AG04450 (cell line): ENCODE results near the gene MFSD2A. TPM values are rescaled to one million over a fixed set of nuclear protein-coding genes. Genes with fewer than 3 reads are reported as not detected.
A peak's percentile ranks its signal among the peaks of the same experiment; 100 is the strongest.

ENCODE experiments used
- CTCF ChIA-PET: fragments of 300-600, 350-600 bp; formaldehyde crosslinking; extraction: SDS; loops from one replicate; lab custom pipeline; 2022; ENCODE audit warnings: antibody characterized with exemption, inconsistent platforms; lab: Charles Lee
- POLR2A ChIA-PET: fragments of 350-600 bp; formaldehyde crosslinking; extraction: SDS; loops from one replicate; lab custom pipeline; 2021; ENCODE audit warnings: antibody characterized with exemption, inconsistent platforms; lab: Yijun Ruan, JAX
- DNase-seq: peaks from one replicate; pipeline ENCODE4 v3.0.0-alpha.2; 2011; ENCODE audit warnings: low read depth, low spot score
- H3K27ac ChIP-seq: one replicate; pipeline ENCODE4 v1.5.1; 2012; ENCODE audit warnings: low read depth, low read length, control low read depth
- H3K27me3 ChIP-seq: one replicate; pipeline ENCODE4 v1.6.0; 2012; ENCODE audit warnings: low read length; ENCODE audit not compliant: control insufficient read depth, insufficient read depth
- H3K4me3 ChIP-seq: 2 replicates; pipeline ENCODE4 v1.5.1; 2011; ENCODE audit warnings: mild to moderate bottlenecking, low read depth, low read length, control low read depth
- H3K9me3 ChIP-seq: 2 replicates; pipeline ENCODE4 v1.5.1; 2012; ENCODE audit warnings: low read length; ENCODE audit not compliant: control insufficient read depth, insufficient read depth
- polyA plus RNA-seq: library from polyadenylated mRNA; depleted of rRNA; stranded (reverse); fragments of >200 nt; gene quantifications from 2 replicates; pipeline ENCODE4 v1.2.3, GENCODE V29; 2011; rRNA removed
- small RNA-seq: library from RNA; depleted of rRNA; stranded (forward); fragments of <200 nt; gene quantifications from one replicate; pipeline ENCODE3, GENCODE V24; 2012; ENCODE audit warnings: low read depth; ENCODE audit not compliant: insufficient read length
- TF ChIP-seq, protein P1 (sequence below): IDR thresholded peaks from 2 replicates; pipeline ENCODE4 v1.5.1; 2011; ENCODE audit warnings: low read depth, low read length, control low read depth, inconsistent platforms

The MFSD2A gene
- polyA plus RNA-seq, 1 experiment: 1.6 TPM

- no peak overlapping the region for H3K27ac ChIP-seq
- CTCF ChIA-PET: no interaction called here
- POLR2A ChIA-PET: no interaction called here
- no peaks in the 10 kb centered on the region for H3K27me3 ChIP-seq
- TF ChIP-seq, protein P1, sequence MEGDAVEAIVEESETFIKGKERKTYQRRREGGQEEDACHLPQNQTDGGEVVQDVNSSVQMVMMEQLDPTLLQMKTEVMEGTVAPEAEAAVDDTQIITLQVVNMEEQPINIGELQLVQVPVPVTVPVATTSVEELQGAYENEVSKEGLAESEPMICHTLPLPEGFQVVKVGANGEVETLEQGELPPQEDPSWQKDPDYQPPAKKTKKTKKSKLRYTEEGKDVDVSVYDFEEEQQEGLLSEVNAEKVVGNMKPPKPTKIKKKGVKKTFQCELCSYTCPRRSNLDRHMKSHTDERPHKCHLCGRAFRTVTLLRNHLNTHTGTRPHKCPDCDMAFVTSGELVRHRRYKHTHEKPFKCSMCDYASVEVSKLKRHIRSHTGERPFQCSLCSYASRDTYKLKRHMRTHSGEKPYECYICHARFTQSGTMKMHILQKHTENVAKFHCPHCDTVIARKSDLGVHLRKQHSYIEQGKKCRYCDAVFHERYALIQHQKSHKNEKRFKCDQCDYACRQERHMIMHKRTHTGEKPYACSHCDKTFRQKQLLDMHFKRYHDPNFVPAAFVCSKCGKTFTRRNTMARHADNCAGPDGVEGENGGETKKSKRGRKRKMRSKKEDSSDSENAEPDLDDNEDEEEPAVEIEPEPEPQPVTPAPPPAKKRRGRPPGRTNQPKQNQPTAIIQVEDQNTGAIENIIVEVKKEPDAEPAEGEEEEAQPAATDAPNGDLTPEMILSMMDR: no peak
- no peaks in the 10 kb centered on the region; the same call in 1 of the 2 replicates for H3K9me3 ChIP-seq
- no peak overlapping the region for H3K4me3 ChIP-seq
- DNase-seq: no peak
Measured at GRCh38 chr1:40011198-40011597, 56.3 kb downstream of the MFSD2A start.

DNA sequence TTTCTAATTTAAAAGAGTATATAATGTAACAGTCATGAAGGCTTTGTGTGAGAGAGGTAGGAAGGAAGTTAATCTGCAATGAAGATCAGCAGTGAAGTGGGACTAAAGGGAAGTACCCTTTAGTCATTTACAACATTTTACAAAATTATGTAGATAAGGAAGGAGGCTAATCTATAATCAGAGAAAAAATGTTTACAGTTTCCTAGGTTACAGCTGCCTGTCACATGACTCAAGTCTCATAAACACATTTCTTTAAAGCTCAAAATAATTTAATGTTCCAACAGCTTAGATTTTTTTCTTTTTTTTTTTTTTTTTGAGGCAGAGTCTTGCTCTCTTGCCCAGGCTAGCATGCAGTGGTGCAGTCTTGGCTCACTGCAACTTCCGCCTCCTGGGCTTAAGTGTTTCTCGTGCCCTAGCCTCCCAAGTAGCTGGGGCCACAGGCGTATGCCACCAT, 59.3 kb downstream of the MFSD2A start:
- ChIA-PET CTCF (interaction anchor here (1.2 to 3.8 kb wide), 6 partner anchors 10 to 197 kb away, joined by 3 to 21 read pairs (median 5); no protein-coding TSS in a partner anchor), POLR2A (interaction anchor here (0.5 to 0.6 kb wide), 2 partner anchors 21 to 28 kb away, joined by 3 to 4 read pairs; no protein-coding TSS in a partner anchor)
- H3K9me3 ChIP-seq: peaks cover 3% of the 10 kb centered on the region
- TF ChIP-seq, protein P1: no peak
- DNase-seq: no peak
- no peak overlapping the region for H3K4me3 ChIP-seq
- peak overlapping the region; percentile 86 for H3K27ac ChIP-seq
- no peaks in the 10 kb centered on the region for H3K27me3 ChIP-seq

- ChIA-PET POLR2A (interaction anchor here (0.5 to 0.7 kb wide), 2 partner anchors 20 to 24 kb away, joined by 3 to 4 read pairs; no protein-coding TSS in a partner anchor), CTCF (interaction anchor here (1.2 to 3.8 kb wide), 6 partner anchors 9 to 198 kb away, joined by 3 to 21 read pairs (median 5); no protein-coding TSS in a partner anchor)
- peak; percentile 76 for DNase-seq
- Histone ChIP-seq H3K9me3 (peaks cover 3% of the 10 kb centered on the region), H3K27me3 (no peaks in the 10 kb centered on the region), H3K4me3 (0 out of 2 replicates have a peak overlapping the region, but pooled peaks have one; percentile 10), H3K27ac (peak overlapping the region; percentile 86)
- TF ChIP-seq, protein P1: no peak
Measured at GRCh38 chr1:40014812-40015594, 60.1 kb downstream of the MFSD2A start.

GRCh38 chr1:40017951-40018575, 63.1 kb downstream of the MFSD2A start:
- Histone ChIP-seq H3K27me3 (no peaks in the 10 kb centered on the region), H3K27ac (no peak overlapping the region), H3K4me3 (no peak overlapping the region), H3K9me3 (peaks cover 8% of the 10 kb centered on the region; the same call in 1 of the 2 replicates)
- ChIA-PET CTCF (interaction anchor here (1.2 kb wide), 1 partner anchor 14 kb away, joined by 4 read pairs; no protein-coding TSS in a partner anchor), POLR2A (no interaction called here)
- TF ChIP-seq, protein P1: no peak
- DNase-seq: no peak

Small RNA genes lying within 50 kb of the gene (small RNA-seq; reads per million reads assigned to genes)
- not detected for gene RF00019

Other genes starting within 250 kb of the MFSD2A start
- 68.0 and 72.5 TPM in 2 replicates for gene PPIE, start 216.3 kb upstream of the MFSD2A start, polyA plus RNA-seq
- gene OXCT2, start 183.8 kb upstream of the MFSD2A start, polyA plus RNA-seq: 0.06 and 0.20 TPM in 2 replicates
- gene BMP8B, start 166.3 kb upstream of the MFSD2A start, polyA plus RNA-seq: not detected in 2 replicates
- gene TRIT1, start 71.6 kb upstream of the MFSD2A start, polyA plus RNA-seq: 18.0 and 22.0 TPM in 2 replicates
- 0.66 and 0.77 TPM in 2 replicates for gene MYCL, start 53.2 kb upstream of the MFSD2A start, polyA plus RNA-seq
- gene CAP1, start 85.6 kb downstream of the MFSD2A start, polyA plus RNA-seq: 553 and 661 TPM in 2 replicates
- gene PPT1, start 142.1 kb downstream of the MFSD2A start, polyA plus RNA-seq: 44.2 and 45.1 TPM in 2 replicates
- 7.4 and 11.0 TPM in 2 replicates for gene RLF, start 206.2 kb downstream of the MFSD2A start, polyA plus RNA-seq